Neural crest cell (in vitro differentiated cells): ENCODE results near the gene CEBPA. TPM values are rescaled to one million over a fixed set of nuclear protein-coding genes. Genes with fewer than 3 reads are reported as not detected.

Source experiments
- DNase-seq: peaks from one replicate; pipeline ENCODE4 v3.0.0; 2021; ENCODE audit warnings: low read depth, mixed read lengths, low spot score
- H3K27ac Mint-ChIP-seq: one replicate; pipeline ENCODE4 v1.8.0; 2021; ENCODE audit warnings: mild to moderate bottlenecking, mixed read lengths; ENCODE audit not compliant: unreplicated experiment
- H3K27me3 Mint-ChIP-seq: 2 replicates; pipeline ENCODE4 v1.8.0; 2021; ENCODE audit warnings: low read depth, mild to moderate bottlenecking, mixed read lengths
- H3K36me3 Mint-ChIP-seq: 2 replicates; pipeline ENCODE4 v1.8.0; 2021; ENCODE audit warnings: low read depth, mild to moderate bottlenecking, mixed read lengths
- H3K4me1 Mint-ChIP-seq: 2 replicates; pipeline ENCODE4 v1.8.0; 2021; ENCODE audit warnings: mixed read lengths
- H3K4me3 Mint-ChIP-seq: one replicate; pipeline ENCODE4 v1.8.0; 2021; ENCODE audit warnings: mild to moderate bottlenecking, mixed read lengths
- H3K9me3 Mint-ChIP-seq: 2 replicates; pipeline ENCODE4 v1.8.0; 2021; ENCODE audit warnings: mixed read lengths
- total RNA-seq: library from RNA; stranded (reverse); gene quantifications from 2 replicates; pipeline ENCODE4 v1.2.1, GENCODE V29; 2021
- TF ChIP-seq, protein P1 (sequence below): fragments of 200-600 bp; sonication (generic); conservative IDR thresholded peaks from 2 replicates; pipeline ENCODE4 v1.5.0; 2021; ENCODE audit warnings: antibody characterized with exemption, mild to moderate bottlenecking

Gene CEBPA
- total RNA-seq, 1 donor from 2014 or later: 1.7 TPM

- Mint-ChIP-seq H3K27ac (no peak overlapping the region), H3K4me1 (peaks cover 12% of the 10 kb centered on the region), H3K27me3 (no peaks in the 10 kb centered on the region), H3K9me3 (no peaks in the 10 kb centered on the region), H3K4me3 (no peak overlapping the region), H3K36me3 (no peaks in the 10 kb centered on the region)
- TF ChIP-seq, protein P1, sequence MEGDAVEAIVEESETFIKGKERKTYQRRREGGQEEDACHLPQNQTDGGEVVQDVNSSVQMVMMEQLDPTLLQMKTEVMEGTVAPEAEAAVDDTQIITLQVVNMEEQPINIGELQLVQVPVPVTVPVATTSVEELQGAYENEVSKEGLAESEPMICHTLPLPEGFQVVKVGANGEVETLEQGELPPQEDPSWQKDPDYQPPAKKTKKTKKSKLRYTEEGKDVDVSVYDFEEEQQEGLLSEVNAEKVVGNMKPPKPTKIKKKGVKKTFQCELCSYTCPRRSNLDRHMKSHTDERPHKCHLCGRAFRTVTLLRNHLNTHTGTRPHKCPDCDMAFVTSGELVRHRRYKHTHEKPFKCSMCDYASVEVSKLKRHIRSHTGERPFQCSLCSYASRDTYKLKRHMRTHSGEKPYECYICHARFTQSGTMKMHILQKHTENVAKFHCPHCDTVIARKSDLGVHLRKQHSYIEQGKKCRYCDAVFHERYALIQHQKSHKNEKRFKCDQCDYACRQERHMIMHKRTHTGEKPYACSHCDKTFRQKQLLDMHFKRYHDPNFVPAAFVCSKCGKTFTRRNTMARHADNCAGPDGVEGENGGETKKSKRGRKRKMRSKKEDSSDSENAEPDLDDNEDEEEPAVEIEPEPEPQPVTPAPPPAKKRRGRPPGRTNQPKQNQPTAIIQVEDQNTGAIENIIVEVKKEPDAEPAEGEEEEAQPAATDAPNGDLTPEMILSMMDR: no peak
- no peak for DNase-seq
These were observed 27.4 kb downstream of the CEBPA start for GRCh38 chr19:33274663-33275558.

- no peak overlapping the region for H3K4me3 Mint-ChIP-seq
These were observed 28.3 kb downstream of the CEBPA start for GRCh38 chr19:33273881-33274662.

DNA sequence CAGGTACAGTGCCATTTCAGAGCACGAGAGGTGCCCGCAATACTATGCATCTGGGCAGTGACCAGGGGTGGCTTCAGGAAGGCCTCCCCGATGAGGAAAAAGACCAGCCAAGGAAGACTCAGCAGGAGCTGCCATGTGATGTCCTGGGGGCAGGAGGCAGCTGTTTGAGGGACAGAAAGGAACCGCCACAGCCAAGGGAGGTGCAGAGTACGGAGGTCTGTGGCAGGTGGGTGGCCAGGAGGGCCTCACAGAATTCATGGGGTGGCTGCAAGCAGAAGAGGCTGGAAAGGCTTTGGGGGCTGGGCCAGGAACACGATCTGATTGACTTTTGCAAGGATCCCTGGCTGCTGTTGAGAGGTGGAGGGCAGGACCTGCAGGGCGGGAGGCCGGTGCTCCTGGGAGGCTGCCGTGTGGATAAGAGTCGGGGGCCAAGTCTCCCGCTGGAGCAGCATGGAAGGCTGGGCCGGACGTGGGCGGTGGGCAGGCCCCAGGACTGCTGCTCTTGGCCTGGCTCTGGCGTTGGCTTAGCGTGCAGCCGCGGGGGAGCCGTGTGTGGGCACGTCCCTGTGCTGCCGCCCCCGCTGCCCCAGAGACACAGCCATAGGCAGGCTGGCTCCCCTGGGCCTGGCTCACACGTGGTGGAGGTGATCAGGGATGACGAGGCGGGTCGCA lies 29.1 kb downstream of the CEBPA start:
- H3K36me3 Mint-ChIP-seq: no peaks in the 10 kb centered on the region
- TF ChIP-seq, protein P1: no peak
- H3K27ac Mint-ChIP-seq: no peak overlapping the region
- H3K9me3 Mint-ChIP-seq: no peaks in the 10 kb centered on the region
- H3K4me1 Mint-ChIP-seq: peaks cover 12% of the 10 kb centered on the region
- no peak for DNase-seq
- no peak overlapping the region for H3K4me3 Mint-ChIP-seq
- no peaks in the 10 kb centered on the region for H3K27me3 Mint-ChIP-seq

More at GRCh38 chr19:33273881-33274662, 28.3 kb downstream of the CEBPA start:
- DNase-seq: no peak
- Mint-ChIP-seq H3K36me3 (no peaks in the 10 kb centered on the region), H3K27me3 (no peaks in the 10 kb centered on the region), H3K4me1 (peaks cover 12% of the 10 kb centered on the region), H3K27ac (peak overlapping the region; percentile 72), H3K9me3 (no peaks in the 10 kb centered on the region)
- TF ChIP-seq, protein P1: no peak

- Mint-ChIP-seq H3K4me1 (peaks cover 12% of the 10 kb centered on the region), H3K4me3 (no peak overlapping the region), H3K36me3 (no peaks in the 10 kb centered on the region), H3K27me3 (no peaks in the 10 kb centered on the region), H3K9me3 (no peaks in the 10 kb centered on the region), H3K27ac (no peak overlapping the region)
- DNase-seq: no peak
- TF ChIP-seq, protein P1: no peak
These were observed 30.9 kb downstream of the CEBPA start for GRCh38 chr19:33271246-33272021.

DNA sequence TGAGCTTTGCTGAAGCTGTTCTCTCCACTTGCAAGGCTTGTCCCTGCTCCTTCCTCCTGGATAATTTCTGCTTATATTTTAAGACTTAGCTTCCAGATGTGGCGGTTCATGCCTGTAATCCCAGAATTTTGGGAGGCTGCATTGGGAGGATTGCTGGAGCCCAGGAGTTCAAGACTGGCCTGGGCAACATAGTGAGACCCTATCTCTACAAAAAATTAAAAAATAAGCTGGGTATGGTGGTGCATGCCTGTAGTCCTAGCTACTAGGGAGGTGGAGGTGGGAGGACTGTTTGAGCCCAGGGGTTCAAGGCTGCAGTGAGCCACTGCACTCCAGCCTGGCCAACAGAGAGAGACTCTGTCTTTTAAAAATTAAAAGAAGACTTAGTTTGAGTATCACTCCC lies 31.6 kb downstream of the CEBPA start:
- Mint-ChIP-seq H3K27me3 (no peaks in the 10 kb centered on the region), H3K9me3 (no peaks in the 10 kb centered on the region), H3K27ac (no peak overlapping the region), H3K4me3 (no peak overlapping the region), H3K36me3 (no peaks in the 10 kb centered on the region), H3K4me1 (peaks cover 12% of the 10 kb centered on the region)
- TF ChIP-seq, protein P1: no peak
- no peak for DNase-seq
